GM15510 (cell line): ENCODE measurements around the gene PIK3C3.

Source experiments
- POLR2A ChIP-seq: IDR thresholded peaks from 3 replicates; pipeline ENCODE4 v1.6.1; 2011; ENCODE audit warnings: borderline replicate concordance; ENCODE audit not compliant: insufficient read length; ENCODE audit errors: extremely low read depth

The PIK3C3 gene

DNA sequence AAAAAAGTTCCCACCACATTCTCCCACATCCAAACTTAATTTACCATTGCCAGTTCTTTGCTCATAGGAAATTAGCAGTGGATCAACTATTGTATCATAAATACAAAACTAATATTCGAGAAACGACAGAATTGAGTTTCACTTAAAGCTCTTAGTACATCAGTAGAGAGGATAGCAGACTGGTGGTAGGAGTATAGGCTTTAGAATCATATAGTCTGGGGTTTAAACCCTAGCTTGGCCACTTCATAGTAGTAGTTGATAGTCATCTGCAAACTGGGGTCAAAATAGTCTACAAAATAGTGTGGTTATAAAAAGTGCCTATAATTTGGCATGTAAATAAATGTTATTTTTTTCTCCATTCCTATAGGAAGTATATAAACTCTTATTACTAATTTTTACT, 30.9 kb downstream of the PIK3C3 start:
- TF ChIP-seq POLR2A = no peak

GRCh38 chr18:41989508-41989907, 34.5 kb downstream of the PIK3C3 start:
- TF ChIP-seq POLR2A = no peak

DNA sequence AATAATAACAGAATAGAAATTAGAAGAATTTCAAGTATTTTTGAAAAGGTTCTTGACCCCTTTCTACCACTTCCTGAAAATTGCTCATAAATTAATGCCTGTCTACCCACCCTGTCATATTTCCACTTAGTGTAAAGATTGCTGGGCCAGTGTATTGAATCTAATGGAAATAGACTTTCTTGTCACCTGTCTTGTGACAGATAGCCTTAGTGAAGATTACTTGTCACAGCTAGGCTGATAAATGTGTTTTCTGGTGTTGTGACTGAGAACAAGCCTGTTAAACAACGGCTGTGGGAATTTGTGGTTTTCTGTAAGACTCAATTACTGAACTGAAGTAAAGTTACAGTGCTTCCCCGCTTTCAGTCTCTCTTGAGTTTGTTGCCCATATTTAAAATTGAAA, 37.0 kb downstream of the PIK3C3 start:
- no peak for TF ChIP-seq POLR2A

GRCh38 chr18:41992703-41993102, 37.7 kb downstream of the PIK3C3 start:
- TF ChIP-seq POLR2A = no peak

- TF ChIP-seq POLR2A = no peak
Measured at GRCh38 chr18:41993151-41993550, 38.1 kb downstream of the PIK3C3 start.

- no peak for TF ChIP-seq POLR2A
Measured at GRCh38 chr18:41996020-41996419, 41.0 kb downstream of the PIK3C3 start.

DNA sequence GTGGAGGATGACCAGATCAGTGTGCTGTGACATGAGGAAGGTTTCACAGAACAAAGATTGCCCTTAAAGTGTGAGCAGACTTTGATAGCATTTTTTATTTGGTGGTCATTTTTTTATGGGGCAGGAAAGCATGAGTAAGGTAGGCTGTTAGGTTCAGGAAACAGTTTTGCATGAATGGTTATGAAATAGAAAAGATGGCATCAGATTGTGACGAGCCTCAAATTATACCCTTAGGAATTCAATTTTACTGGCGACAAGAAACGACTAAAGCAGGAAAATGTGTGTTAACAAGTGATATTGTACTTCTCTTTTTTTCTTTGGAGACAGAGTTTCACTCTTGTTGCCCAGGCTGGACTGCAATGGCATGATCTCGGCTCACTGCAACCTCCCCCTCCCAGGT, 44.7 kb downstream of the PIK3C3 start:
- no peak for TF ChIP-seq POLR2A

- no peak for TF ChIP-seq POLR2A
Measured at GRCh38 chr18:42001801-42002200, 46.8 kb downstream of the PIK3C3 start.

- no peak for TF ChIP-seq POLR2A
Measured at GRCh38 chr18:42004653-42005052, 49.6 kb downstream of the PIK3C3 start.

DNA sequence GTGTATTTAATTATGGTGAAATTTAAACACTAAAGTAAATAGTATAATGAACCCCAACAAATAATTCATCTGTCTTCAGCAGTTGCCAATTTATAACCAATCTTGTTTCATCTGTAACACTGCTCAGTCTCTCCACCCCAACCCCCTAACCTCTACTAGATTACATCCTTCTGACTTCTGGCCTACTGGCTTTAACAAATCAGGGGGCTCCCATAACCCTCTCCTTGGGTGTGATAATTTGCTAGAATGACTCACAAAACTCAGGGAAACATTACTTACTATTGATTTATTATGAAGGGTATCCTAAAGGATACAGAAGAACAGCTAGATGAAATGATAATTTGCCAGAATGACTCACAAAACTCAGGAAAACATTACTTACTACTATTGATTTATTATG, 50.7 kb downstream of the PIK3C3 start:
- TF ChIP-seq POLR2A = no peak

DNA sequence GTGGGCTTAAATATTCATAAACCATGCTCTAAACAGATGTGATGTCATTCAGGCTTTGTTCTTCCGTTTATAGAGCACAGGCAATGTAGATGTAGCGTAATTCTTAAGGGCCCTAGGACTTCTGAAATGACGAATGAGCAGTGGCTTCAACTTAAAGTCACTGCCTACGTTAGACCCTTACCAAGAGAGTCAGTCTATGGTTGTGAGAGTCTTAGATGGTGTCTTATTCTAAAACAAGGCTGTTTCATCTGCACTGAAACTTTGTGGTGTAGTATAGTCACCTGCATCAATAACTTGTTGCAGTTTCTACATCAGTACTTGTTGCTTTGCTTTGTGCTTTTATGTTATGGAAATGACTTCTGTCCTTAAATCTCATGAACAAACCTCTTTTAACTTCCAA, 56.0 kb downstream of the PIK3C3 start:
- TF ChIP-seq POLR2A = no peak

DNA sequence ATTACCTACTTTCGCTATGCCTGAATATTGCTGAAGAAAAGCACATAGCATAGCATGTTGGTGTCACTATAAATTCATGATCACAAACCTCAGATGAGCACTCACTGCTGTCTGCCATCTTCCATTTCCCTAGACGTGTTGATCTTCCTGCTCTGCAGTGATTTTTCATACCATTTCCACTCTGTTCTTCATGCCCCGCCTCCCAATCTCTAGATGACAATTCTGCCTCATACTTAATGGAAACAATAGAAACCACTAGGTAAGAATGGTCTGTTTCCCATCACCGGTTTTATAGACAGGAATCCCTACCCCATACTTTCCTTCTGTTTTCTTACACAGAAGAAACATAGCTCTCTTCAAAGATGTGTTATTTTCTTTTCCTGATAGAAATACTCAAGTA, 63.8 kb downstream of the PIK3C3 start:
- no peak for TF ChIP-seq POLR2A

DNA sequence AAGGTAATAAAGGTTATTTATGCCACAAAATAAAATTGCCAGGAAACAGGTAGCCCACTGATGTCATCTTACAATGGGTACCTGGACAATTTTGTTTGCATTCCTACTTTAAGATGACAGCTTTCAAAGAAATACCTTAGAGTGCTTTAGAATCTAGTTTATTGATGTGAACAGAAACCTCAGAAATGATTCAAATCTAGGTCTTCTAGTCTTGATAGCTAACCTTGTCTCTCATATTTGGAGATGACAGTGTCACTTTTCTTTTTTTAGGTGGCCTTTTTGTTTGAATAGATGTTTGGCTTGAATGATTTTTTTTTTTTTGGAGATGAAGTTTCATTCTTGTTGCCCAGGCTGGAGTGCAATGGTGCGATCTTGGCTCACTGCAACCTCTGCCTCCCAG, 69.1 kb downstream of the PIK3C3 start:
- no peak for TF ChIP-seq POLR2A

DNA sequence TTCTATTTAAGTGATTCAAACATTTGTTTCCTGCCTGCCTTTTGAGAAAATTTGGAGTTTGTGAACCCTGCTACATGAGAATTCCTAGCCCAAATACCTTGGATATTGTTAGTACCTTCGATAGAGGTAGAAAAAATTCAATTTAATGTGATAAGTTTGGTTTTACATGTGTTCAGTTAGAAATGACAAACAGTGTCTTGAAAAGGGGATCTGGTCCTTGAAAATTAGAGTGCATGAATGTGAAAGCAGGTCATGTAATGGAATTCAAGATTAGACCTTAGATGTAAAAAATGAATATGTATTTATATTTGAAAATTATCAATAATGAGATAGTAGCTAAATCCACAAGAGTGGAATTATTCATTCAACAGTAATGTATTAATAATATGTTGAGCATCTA, 70.5 kb downstream of the PIK3C3 start:
- no peak for TF ChIP-seq POLR2A

- no peak for TF ChIP-seq POLR2A
Measured at GRCh38 chr18:42025974-42026625, 71.1 kb downstream of the PIK3C3 start.

- no peak for TF ChIP-seq POLR2A
Measured at GRCh38 chr18:42028247-42028832, 73.3 kb downstream of the PIK3C3 start.

DNA sequence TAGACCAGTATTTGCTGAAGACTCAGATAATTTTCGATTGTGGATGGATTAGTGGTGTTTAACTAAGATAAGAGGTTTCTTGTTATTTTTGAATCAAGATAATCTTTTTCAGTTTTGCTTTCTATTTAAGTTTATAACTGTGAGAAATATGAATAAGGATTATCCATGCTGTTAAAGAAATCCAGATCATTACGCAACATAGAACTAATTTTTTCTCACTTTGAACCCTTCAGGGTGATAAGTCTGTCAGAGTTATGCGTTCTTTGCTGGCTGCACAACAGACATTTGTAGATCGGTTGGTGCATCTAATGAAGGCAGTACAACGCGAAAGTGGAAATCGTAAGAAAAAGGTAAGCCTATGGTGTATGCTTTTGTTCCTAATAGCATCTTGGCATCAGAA, 74.1 kb downstream of the PIK3C3 start:
- no peak for TF ChIP-seq POLR2A

DNA sequence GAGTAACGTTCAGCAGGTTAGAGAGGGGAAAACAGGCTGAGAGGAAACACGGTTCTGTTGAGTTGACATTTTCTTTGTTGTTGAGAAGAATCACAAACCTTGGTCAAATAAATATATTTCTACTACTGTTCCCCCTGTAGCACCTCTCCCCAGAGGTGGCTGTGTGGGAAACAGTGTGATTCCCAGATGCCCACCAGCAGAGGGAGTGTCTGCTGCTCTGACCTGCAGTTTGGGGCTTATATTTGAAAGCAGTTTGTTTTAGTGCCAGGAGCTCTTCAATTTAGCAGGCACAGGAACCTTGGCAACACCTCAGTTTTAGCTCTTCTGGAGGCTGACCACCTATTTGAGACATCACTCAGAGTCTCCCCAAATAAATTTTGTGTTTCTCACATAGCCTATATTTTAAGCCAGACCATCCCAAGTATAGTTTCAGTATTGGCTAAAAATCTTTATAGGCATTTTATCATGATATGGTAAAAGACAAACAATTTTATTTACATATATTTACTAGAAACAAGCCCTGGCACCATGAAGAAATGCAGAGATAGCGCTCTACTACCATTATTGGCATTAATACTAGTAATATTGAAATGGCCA, 75.7 kb downstream of the PIK3C3 start:
- TF ChIP-seq POLR2A = no peak

GRCh38 chr18:42032447-42032846, 77.4 kb downstream of the PIK3C3 start:
- no peak for TF ChIP-seq POLR2A
